BE2C (cell line): Measurements from ENCODE around the gene HDDC3.

Experiments
- DNase-seq: peaks from one replicate; pipeline ENCODE4 v3.0.0-alpha.2; 2020
- H3K27me3 ChIP-seq: fragments of 250-450 bp; sonication (Bioruptor Pico); 2 replicates; pipeline ENCODE4 v1.5.1; 2020; ENCODE audit warnings: mild to moderate bottlenecking
- H3K36me3 ChIP-seq: fragments of 250-450 bp; sonication (Bioruptor Pico); 2 replicates; pipeline ENCODE4 v1.5.1; 2020; ENCODE audit warnings: mild to moderate bottlenecking
- H3K4me1 ChIP-seq: fragments of 250-450 bp; sonication (Bioruptor Pico); 2 replicates; pipeline ENCODE4 v1.5.1; 2020
- H3K4me3 ChIP-seq: 2 replicates; pipeline ENCODE4 v1.5.1; 2011; ENCODE audit warnings: low read depth, low read length
- H3K9me3 ChIP-seq: fragments of 250-450 bp; sonication (Bioruptor Pico); 2 replicates; pipeline ENCODE4 v1.5.1; 2020
- CTCF ChIP-seq: IDR thresholded peaks from 2 replicates; pipeline ENCODE4 v1.5.1; 2012; ENCODE audit warnings: mild to moderate bottlenecking, low read depth, low read length

HDDC3 gene

GRCh38 chr15:90949979-90950675 is 17.8 kb upstream of the HDDC3 start:
- H3K4me3 ChIP-seq, result no peak overlapping the region
- H3K9me3 ChIP-seq, result no peaks in the 10 kb centered on the region
- no peaks in the 10 kb centered on the region for H3K4me1 ChIP-seq
- peaks cover 47% of the 10 kb centered on the region for H3K36me3 ChIP-seq
- TF ChIP-seq CTCF, result no peak
- H3K27me3 ChIP-seq, result no peaks in the 10 kb centered on the region
- no peak for DNase-seq

- H3K9me3 ChIP-seq, result no peaks in the 10 kb centered on the region
- TF ChIP-seq CTCF, result no peak
- no peak for DNase-seq
- peaks cover 53% of the 10 kb centered on the region for H3K36me3 ChIP-seq
- no peaks in the 10 kb centered on the region for H3K27me3 ChIP-seq
- H3K4me3 ChIP-seq, result no peak overlapping the region
- no peaks in the 10 kb centered on the region for H3K4me1 ChIP-seq
These were observed 16.2 kb upstream of the HDDC3 start for GRCh38 chr15:90948506-90948905.

- no peak for TF ChIP-seq CTCF
- no peaks in the 10 kb centered on the region for H3K4me1 ChIP-seq
- H3K9me3 ChIP-seq, result no peaks in the 10 kb centered on the region
- DNase-seq, result no peak
- no peak overlapping the region for H3K4me3 ChIP-seq
- peaks cover 52% of the 10 kb centered on the region for H3K36me3 ChIP-seq
- H3K27me3 ChIP-seq, result no peaks in the 10 kb centered on the region
These were observed 15.4 kb upstream of the HDDC3 start for GRCh38 chr15:90947577-90948357.

GRCh38 chr15:90946941-90947576 is 14.7 kb upstream of the HDDC3 start:
- H3K4me1 ChIP-seq, result no peaks in the 10 kb centered on the region
- H3K4me3 ChIP-seq, result no peak overlapping the region
- peaks cover 59% of the 10 kb centered on the region for H3K36me3 ChIP-seq
- no peak for DNase-seq
- H3K9me3 ChIP-seq, result no peaks in the 10 kb centered on the region
- no peaks in the 10 kb centered on the region for H3K27me3 ChIP-seq
- no peak for TF ChIP-seq CTCF

DNA sequence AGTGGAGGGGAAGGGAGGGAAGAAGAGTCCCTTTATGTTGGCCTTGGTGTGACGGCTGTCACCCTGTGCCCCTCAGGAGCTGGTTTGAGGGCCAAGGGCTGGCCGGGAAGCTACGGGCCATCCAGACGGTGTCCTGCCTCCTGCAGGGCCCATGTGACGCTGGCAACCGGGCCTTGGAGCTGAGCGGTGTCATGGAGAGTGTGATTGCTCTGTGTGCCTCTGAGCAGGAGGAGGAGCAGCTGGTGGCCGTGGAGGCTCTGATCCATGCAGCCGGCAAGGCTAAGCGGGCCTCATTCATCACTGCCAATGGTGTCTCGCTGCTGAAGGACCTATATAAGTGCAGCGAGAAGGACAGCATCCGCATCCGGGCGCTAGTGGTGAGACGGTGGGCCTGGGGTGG is 14.2 kb upstream of the HDDC3 start:
- DNase-seq, result no peak
- Histone ChIP-seq H3K4me3 (no peak overlapping the region), H3K9me3 (no peaks in the 10 kb centered on the region), H3K27me3 (no peaks in the 10 kb centered on the region), H3K36me3 (peaks cover 56% of the 10 kb centered on the region), H3K4me1 (no peaks in the 10 kb centered on the region)
- TF ChIP-seq CTCF, result no peak
